GM12878 (cell line): ENCODE measurements around the gene MYOM1. TPM values are rescaled to one million over a fixed set of nuclear protein-coding genes. Genes with fewer than 3 reads are reported as not detected.

Experiments
- ATAC-seq: fragments of 200-7000 bp; cut with Tn5 transposase; 3 replicates; pipeline ENCODE4 v1.9.1; 2020; ENCODE audit warnings: mild to moderate bottlenecking, moderate library complexity
- BruUV-seq: library from RNA; stranded (reverse); fragments of 400-500 nt; replicated peaks from 2 replicates; lab custom pipeline; 2021; lab: Mats Ljungman, UMichigan
- CTCF ChIA-PET: fragments of 300-600 bp; sonication (Branson Sonifier 250); formaldehyde crosslinking; extraction: SDS; loops from one replicate; lab custom pipeline; 2021; ENCODE audit warnings: inconsistent platforms; lab: Yijun Ruan, JAX
- POLR2A ChIA-PET: fragments of 350-600 bp; formaldehyde crosslinking; extraction: SDS; loops from one replicate; lab custom pipeline; 2021; ENCODE audit warnings: inconsistent platforms; lab: Charles Lee
- RAD21 ChIA-PET: fragments of 300-600 bp; sonication (Branson Sonifier 250); formaldehyde crosslinking; loops from one replicate; lab custom pipeline; 2023; ENCODE audit warnings: antibody characterized with exemption; ENCODE audit not compliant: unreplicated experiment; lab: Charles Lee
- SMC1A ChIA-PET: fragments of 300-600 bp; sonication (Branson Sonifier 250); formaldehyde crosslinking; loops from one replicate; lab custom pipeline; 2023; ENCODE audit not compliant: unreplicated experiment, uncharacterized antibody; lab: Charles Lee
- DNase-seq: peaks from one replicate; pipeline ENCODE4 v3.0.0-alpha.2; 2011; ENCODE audit warnings: low read depth, low spot score
- FAIRE-seq: peaks from 3 replicates; lab custom pipeline; 2011; peaks lifted over from hg19 to GRCh38; lab: Jason Lieb, UNC
- H2AFZ ChIP-seq: 2 replicates; pipeline ENCODE4 v1.6.0; 2011; ENCODE audit warnings: low read depth, low read length, control low read depth; ENCODE audit not compliant: control insufficient read depth
- H3K27ac ChIP-seq: 2 replicates; pipeline ENCODE4 v1.5.1; 2011; ENCODE audit warnings: control low read depth; ENCODE audit not compliant: control insufficient read depth, insufficient read depth
- H3K27me3 ChIP-seq, 2 experiments: replicated peaks in 1 of 2; 2 replicates each; pipeline versions ENCODE4 v1.6.0 to v1.6.1; 2011; ENCODE audit warnings: low read length in 1 of 2; ENCODE audit not compliant: control insufficient read depth in 2 of 2, insufficient read depth in 2 of 2
- H3K36me3 ChIP-seq, 2 experiments: 2 replicates each; pipeline ENCODE4 v1.5.1; 2011; ENCODE audit warnings: low read length in 1 of 2; ENCODE audit not compliant: control insufficient read depth in 2 of 2, insufficient read depth in 2 of 2
- H3K4me1 ChIP-seq: 2 replicates; pipeline ENCODE4 v1.6.1; 2011; ENCODE audit warnings: mild to moderate bottlenecking, low read length, moderate library complexity, mixed read lengths; ENCODE audit not compliant: control insufficient read depth, insufficient read depth
- H3K4me2 ChIP-seq: 2 replicates; pipeline ENCODE4 v1.6.0; 2011; ENCODE audit warnings: control low read depth; ENCODE audit not compliant: control insufficient read depth, insufficient read depth
- H3K4me3 ChIP-seq: fragments of 200-600 bp; sonication (generic); 2 replicates; pipeline ENCODE4 v1.5.1; 2016
- H3K79me2 ChIP-seq: 2 replicates; pipeline ENCODE4 v1.6.0; 2011; ENCODE audit warnings: low read length; ENCODE audit not compliant: control insufficient read depth, insufficient read depth
- H3K9ac ChIP-seq: 2 replicates; pipeline ENCODE4 v1.8.0; 2011; ENCODE audit warnings: low read length, control low read depth, mixed read lengths; ENCODE audit not compliant: control insufficient read depth, insufficient read depth
- H3K9me3 ChIP-seq: replicated peaks from 3 replicates; pipeline ENCODE4 v1.5.1; 2011; ENCODE audit warnings: mild to moderate bottlenecking, low read length; ENCODE audit not compliant: control insufficient read depth, insufficient read depth
- H4K20me1 ChIP-seq: 2 replicates; pipeline ENCODE4 v1.6.0; 2011; ENCODE audit not compliant: control insufficient read depth, insufficient read depth
- EP300 ChIP-seq, 2 experiments: fragments of 150-350 bp in 1 of 2; IDR thresholded peaks; 2 replicates each; pipeline ENCODE4 v1.6.1; 2011 to 2012; ENCODE audit warnings: low read depth in 2 of 2, low read length in 2 of 2, borderline replicate concordance in 1 of 2, improper control_type of control experiment in 1 of 2, inconsistent platforms in 1 of 2; ENCODE audit not compliant: control insufficient read depth in 1 of 2
- HDGF ChIP-seq: fragments of 450-650 bp; IDR thresholded peaks from 2 replicates; pipeline ENCODE4 v1.6.1; 2016; ENCODE audit warnings: antibody characterized with exemption
- MYC ChIP-seq: IDR thresholded peaks from 2 replicates; pipeline ENCODE4 v1.6.1; 2011; ENCODE audit warnings: mild to moderate bottlenecking, low read length, moderate library complexity, inconsistent platforms; ENCODE audit not compliant: insufficient read depth, insufficient replicate concordance, insufficient read length, severe bottlenecking
- NR2F1 ChIP-seq: fragments of 450-650 bp; conservative IDR thresholded peaks from 2 replicates; pipeline ENCODE4 v1.6.1; 2017; ENCODE audit warnings: mild to moderate bottlenecking
- POLR2A ChIP-seq: IDR thresholded peaks from 2 replicates; pipeline ENCODE4 v1.6.1; 2011; ENCODE audit warnings: low read depth, mild to moderate bottlenecking, low read length
- RAD21 ChIP-seq: IDR thresholded peaks from 2 replicates; pipeline ENCODE4 v1.6.1; 2011; ENCODE audit warnings: mild to moderate bottlenecking, low read depth, low read length, moderate library complexity; ENCODE audit not compliant: insufficient read depth
- RB1 ChIP-seq: fragments of 450-650 bp; formaldehyde crosslinking; IDR thresholded peaks from 2 replicates; pipeline ENCODE4 v1.6.1; 2017; ENCODE audit warnings: mild to moderate bottlenecking, borderline replicate concordance
- SREBF2 ChIP-seq: IDR thresholded peaks from 2 replicates; pipeline ENCODE4 v1.6.1; 2012; ENCODE audit warnings: mild to moderate bottlenecking, low read length
- STAT3 ChIP-seq: IDR thresholded peaks from 2 replicates; pipeline ENCODE4 v1.6.1; 2011; ENCODE audit warnings: low read depth, low read length, improper control_type of control experiment
- YBX1 ChIP-seq: fragments of 450-650 bp; IDR thresholded peaks from 2 replicates; pipeline ENCODE4 v1.6.1; 2016; ENCODE audit warnings: antibody characterized with exemption
- ZNF207 ChIP-seq: fragments of 450-650 bp; IDR thresholded peaks from 2 replicates; pipeline ENCODE4 v1.6.1; 2014; ENCODE audit warnings: antibody characterized with exemption, mild to moderate bottlenecking, borderline replicate concordance
- ZSCAN29 ChIP-seq: fragments of 450-650 bp; IDR thresholded peaks from 2 replicates; pipeline ENCODE4 v1.6.1; 2017; ENCODE audit warnings: mild to moderate bottlenecking, moderate library complexity
- WGBS: methylation state at CpG from one replicate; pipeline ENCODE4 v1.1.6; 2016; ENCODE audit warnings: low lambda C conversion rate; ENCODE audit not compliant: insufficient replicate concordance, insufficient coverage; ENCODE audit errors: missing lambda C conversion rate; 5-methylcytosine and 5-hydroxymethylcytosine counted together
- in situ Hi-C: fragments of 300-500 bp; cut with MboI; formaldehyde crosslinking; loops from 9 replicates; pipeline ENCODE4 v1.14.3; 2018; ENCODE audit warnings: mixed read lengths
- intact Hi-C: fragments of 100-400 bp; cut with micrococcal nuclease; formaldehyde crosslinking; loops from one replicate; pipeline ENCODE4 v1.14.2; 2022; ENCODE audit not compliant: unreplicated experiment
- polyA plus RNA-seq, 11 experiments: library from polyadenylated mRNA; depleted of rRNA in 4 of 11; unstranded in 6 of 11; stranded (reverse) in 5 of 11; fragments of >200 nt; fragmentation: Nextera tagmentation in 4 of 11; fragmentation: Illumina TruSeq in 1 of 11; extraction: Ambion mirVana in 4 of 11; extraction: Trizol in 1 of 11; gene quantifications; 1 replicate in 1 of 11; 2 replicates in 10 of 11; pipeline versions ENCODE4 v1.2.1 to v1.2.3, GENCODE V29; 2011 to 2016; ENCODE audit warnings: inconsistent platforms in 2 of 11, missing spikeins in 2 of 11, low read depth in 1 of 11
- total RNA-seq, 4 experiments: library from RNA; depleted of rRNA in 3 of 4; stranded (reverse); fragments of >200 nt in 3 of 4; fragmentation: Illumina TruSeq in 1 of 4; extraction: Trizol in 1 of 4; gene quantifications; 2 replicates each; pipeline versions ENCODE4 v1.2.1 to v1.2.3, GENCODE V29; 2013 to 2021
- TF ChIP-seq, protein P1 (sequence below): fragments of 450-650 bp; IDR thresholded peaks from 2 replicates; pipeline ENCODE4 v1.6.1; 2017; ENCODE audit warnings: mild to moderate bottlenecking, moderate library complexity

Gene MYOM1
- total and polyA plus RNA-seq, 10 of the 15 experiments (the other 5 are each of a cell fraction or from before 2014, with no cell fraction given): 0.06 to 1.0 (median 0.57) TPM

DNA sequence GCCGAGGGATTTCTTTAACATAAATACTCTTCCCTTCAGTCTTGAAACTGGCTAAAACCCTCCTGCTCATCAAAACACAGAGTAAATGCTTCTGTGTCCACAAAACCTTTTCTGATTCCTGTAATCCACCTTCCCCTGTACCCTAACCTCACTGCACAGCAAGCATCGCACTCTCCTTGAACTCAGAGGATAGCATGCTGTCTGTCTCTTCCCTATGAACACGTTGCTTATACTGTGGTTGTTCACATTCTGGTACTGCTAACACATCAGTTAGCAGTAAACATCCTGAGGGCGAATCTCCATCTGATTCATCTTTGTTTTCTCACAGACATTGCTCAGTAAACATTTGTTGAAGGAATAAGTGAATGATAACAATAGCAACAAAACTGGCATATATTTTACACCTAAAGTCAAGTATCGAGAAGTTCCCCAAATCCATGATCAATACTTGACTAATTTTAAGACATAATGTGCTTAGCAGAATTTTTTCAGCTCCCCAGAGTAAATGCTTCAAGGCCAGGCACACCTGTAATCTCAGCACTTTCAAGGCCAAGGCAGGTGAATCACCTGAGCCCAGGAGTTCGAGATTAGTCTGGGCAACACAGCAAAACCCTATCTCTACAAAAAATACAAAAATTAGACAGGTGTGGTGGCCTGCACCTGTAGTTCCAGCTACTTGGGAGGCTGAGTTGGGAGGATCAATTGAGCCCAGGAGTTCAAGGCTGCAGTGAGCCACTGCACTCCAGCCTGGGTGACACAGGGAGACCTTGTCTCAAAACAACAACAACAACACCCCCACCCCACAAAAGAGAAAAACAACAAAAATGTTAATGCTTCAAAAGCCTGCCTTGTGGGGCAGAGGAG is 161.2 kb downstream of the MYOM1 start:
- BruUV-seq: no TSS peak
- no peak overlapping the region for H3K4me3 ChIP-seq
- intact Hi-C loops (no loop called here), in situ Hi-C loops (no loop called here)
- no peak for DNase-seq
- POLR2A ChIA-PET: no interaction called here
- H3K9me3 ChIP-seq: peaks cover 2% of the 10 kb centered on the region; the same call in 2 of the 3 replicates
- RAD21 ChIA-PET: interaction anchor here (1.0 to 1.4 kb wide), 2 partner anchors 62 to 65 kb away, joined by 3 read pairs; no protein-coding TSS in a partner anchor
- H3K27ac ChIP-seq: no peak overlapping the region
- H3K79me2 ChIP-seq: no peaks in the 10 kb centered on the region
- H3K4me1 ChIP-seq: peaks cover 32% of the 10 kb centered on the region
- no peaks in the 10 kb centered on the region for H4K20me1 ChIP-seq
- FAIRE-seq: no peak
- H2AFZ ChIP-seq: no peak overlapping the region; the same call in 1 of the 2 replicates
- 69% methylated on average over 6 of the region's 6 CpGs for WGBS
- H3K4me2 ChIP-seq: no peak overlapping the region
- CTCF ChIA-PET: interaction anchor here (0.7 to 7.8 kb wide), 2 partner anchors 63 to 73 kb away, joined by 3 to 131 read pairs; no protein-coding TSS in a partner anchor
- H3K36me3 ChIP-seq: no peaks in the 10 kb centered on the region
- SMC1A ChIA-PET: interaction anchor here (0.6 to 7.4 kb wide), 5 partner anchors 10 to 94 kb away, joined by 3 to 78 read pairs (median 4); no protein-coding TSS in a partner anchor
- ATAC-seq: no peak
- no peaks in the 10 kb centered on the region for H3K27me3 ChIP-seq
- TF ChIP-seq SREBF2: no peak
- no peak for TF ChIP-seq YBX1
- TF ChIP-seq RB1: no peak
- no peak for TF ChIP-seq HDGF
- H3K9ac ChIP-seq: no peak overlapping the region

- ChIA-PET CTCF (interaction anchor here (2.9 kb wide), 1 partner anchor 63 kb away, joined by 9 read pairs; no protein-coding TSS in a partner anchor), POLR2A (no interaction called here), RAD21 (interaction anchor here (0.6 kb wide), 1 partner anchor 64 kb away, joined by 3 read pairs; no protein-coding TSS in a partner anchor), SMC1A (no interaction called here)
- intact Hi-C loops (no loop called here), in situ Hi-C loops (no loop called here)
- Histone ChIP-seq H3K4me2 (no peak overlapping the region), H3K27me3 (no peaks in the 10 kb centered on the region), H4K20me1 (no peaks in the 10 kb centered on the region), H3K36me3 (no peaks in the 10 kb centered on the region), H2AFZ (no peak overlapping the region), H3K4me1 (peaks cover 32% of the 10 kb centered on the region), H3K9me3 (peaks cover 2% of the 10 kb centered on the region; the same call in 2 of the 3 replicates), H3K27ac (no peak overlapping the region), H3K9ac (no peak overlapping the region), H3K79me2 (no peaks in the 10 kb centered on the region), H3K4me3 (no peak overlapping the region)
- no peak for ATAC-seq
- no TSS peak for BruUV-seq
- WGBS: 48% methylated on average over 4 of the region's 4 CpGs
- DNase-seq: no peak
- no peak for FAIRE-seq
- no peak for TF ChIP-seq ZSCAN29
- no peak for TF ChIP-seq STAT3
- TF ChIP-seq POLR2A: no peak
- TF ChIP-seq EP300 (IDR thresholded peaks at IDR 0.05; ENCODE audit: borderline replicate concordance in 1 of 2, control insufficient read depth in 1 of 2, low read depth in 2 of 2, low read length in 2 of 2): no peak
- TF ChIP-seq MYC: no peak
- no peak for TF ChIP-seq NR2F1
- no peak for TF ChIP-seq RAD21
- TF ChIP-seq, protein P1, sequence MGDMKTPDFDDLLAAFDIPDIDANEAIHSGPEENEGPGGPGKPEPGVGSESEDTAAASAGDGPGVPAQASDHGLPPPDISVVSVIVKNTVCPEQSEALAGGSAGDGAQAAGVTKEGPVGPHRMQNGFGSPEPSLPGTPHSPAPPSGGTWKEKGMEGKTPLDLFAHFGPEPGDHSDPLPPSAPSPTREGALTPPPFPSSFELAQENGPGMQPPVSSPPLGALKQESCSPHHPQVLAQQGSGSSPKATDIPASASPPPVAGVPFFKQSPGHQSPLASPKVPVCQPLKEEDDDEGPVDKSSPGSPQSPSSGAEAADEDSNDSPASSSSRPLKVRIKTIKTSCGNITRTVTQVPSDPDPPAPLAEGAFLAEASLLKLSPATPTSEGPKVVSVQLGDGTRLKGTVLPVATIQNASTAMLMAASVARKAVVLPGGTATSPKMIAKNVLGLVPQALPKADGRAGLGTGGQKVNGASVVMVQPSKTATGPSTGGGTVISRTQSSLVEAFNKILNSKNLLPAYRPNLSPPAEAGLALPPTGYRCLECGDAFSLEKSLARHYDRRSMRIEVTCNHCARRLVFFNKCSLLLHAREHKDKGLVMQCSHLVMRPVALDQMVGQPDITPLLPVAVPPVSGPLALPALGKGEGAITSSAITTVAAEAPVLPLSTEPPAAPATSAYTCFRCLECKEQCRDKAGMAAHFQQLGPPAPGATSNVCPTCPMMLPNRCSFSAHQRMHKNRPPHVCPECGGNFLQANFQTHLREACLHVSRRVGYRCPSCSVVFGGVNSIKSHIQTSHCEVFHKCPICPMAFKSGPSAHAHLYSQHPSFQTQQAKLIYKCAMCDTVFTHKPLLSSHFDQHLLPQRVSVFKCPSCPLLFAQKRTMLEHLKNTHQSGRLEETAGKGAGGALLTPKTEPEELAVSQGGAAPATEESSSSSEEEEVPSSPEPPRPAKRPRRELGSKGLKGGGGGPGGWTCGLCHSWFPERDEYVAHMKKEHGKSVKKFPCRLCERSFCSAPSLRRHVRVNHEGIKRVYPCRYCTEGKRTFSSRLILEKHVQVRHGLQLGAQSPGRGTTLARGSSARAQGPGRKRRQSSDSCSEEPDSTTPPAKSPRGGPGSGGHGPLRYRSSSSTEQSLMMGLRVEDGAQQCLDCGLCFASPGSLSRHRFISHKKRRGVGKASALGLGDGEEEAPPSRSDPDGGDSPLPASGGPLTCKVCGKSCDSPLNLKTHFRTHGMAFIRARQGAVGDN: no peak
- TF ChIP-seq ZNF207: no peak
Observed at GRCh38 chr18:3057526-3057925, 162.2 kb downstream of the MYOM1 start.
